ENCODE measurements around the gene PRRX2. TPM values are rescaled to one million over a fixed set of nuclear protein-coding genes. Genes with fewer than 3 reads are reported as not detected.

The PRRX2 gene
- total and polyA plus RNA-seq, 2 of the 4 experiments (the other 2 are of a cell fraction) = 12.7 to 35.5 TPM

DNA sequence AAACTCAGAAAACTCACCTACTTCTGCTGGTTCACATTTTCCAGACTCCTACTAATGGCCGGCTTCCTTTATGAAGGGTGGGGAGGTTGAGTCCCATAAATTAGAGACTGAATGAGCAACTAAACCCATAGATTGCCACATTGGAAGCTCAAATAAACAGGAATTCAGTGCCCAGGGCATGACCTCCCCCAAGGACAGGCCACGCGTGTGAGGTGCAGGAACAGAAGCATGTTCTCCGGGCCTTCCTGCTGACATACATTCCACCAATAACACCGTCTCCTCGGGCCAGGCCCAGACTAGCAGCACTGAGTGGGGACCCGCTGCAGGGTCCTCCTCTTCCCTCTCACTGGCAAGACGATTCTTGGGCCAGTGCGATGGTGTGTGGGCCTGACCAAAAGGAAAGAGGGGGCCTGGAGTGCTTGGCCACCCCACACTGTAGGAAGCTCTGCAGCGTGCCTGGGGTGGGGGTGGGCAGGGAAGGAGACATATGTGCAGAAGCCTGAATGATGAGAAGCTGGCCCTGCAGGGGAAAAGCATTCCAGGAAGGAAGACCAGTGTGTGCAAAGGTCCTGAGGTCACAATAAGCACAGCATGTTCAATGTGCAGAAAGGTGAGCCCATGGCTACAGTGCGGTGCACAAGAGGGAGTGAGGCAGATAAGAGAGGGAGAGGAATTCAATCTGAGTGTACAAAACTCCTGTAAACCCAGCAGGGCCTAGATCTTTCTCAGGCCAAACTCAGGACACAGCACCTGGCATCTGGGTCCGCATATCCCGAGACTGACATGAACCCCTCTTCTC is 75.4 kb downstream of the PRRX2 start:
- Histone ChIP-seq H3K4ac (ENCODE audit: low read depth, low read length) (no peak overlapping the region; the same call in 1 of the 2 replicates), H2AFZ (replicated peaks; ENCODE audit: low read length, poor library complexity) (no peak overlapping the region), H3K56ac (ENCODE audit: extremely low read depth, insufficient read depth, low read length) (no peak overlapping the region), H2BK15ac (ENCODE audit: low read depth, low read length) (no peak overlapping the region), H3K9me3 (ENCODE audit: control insufficient read depth, insufficient read depth, low read length) (no peaks in the 10 kb centered on the region), H4K91ac (ENCODE audit: insufficient read depth, low read depth, low read length) (no peak overlapping the region; the same call in 1 of the 2 replicates), H3K4me1 (ENCODE audit: control insufficient read depth, insufficient read depth, low read length) (peaks cover 5% of the 10 kb centered on the region), H4K5ac (ENCODE audit: low read depth, low read length) (no peak overlapping the region), H3K9me1 (ENCODE audit: insufficient read depth, low read length) (peaks cover 4% of the 10 kb centered on the region; the same call in 1 of the 2 replicates), H2BK120ac (ENCODE audit: low read depth, low read length) (no peak overlapping the region; the same call in 1 of the 2 replicates), H3K4me2 (ENCODE audit: low read depth, low read length) (no peak overlapping the region), H2BK20ac (ENCODE audit: low read depth, low read length) (no peak overlapping the region), H3K4me3 (ENCODE audit: insufficient read depth, low read depth, low read length) (no peak overlapping the region), H4K8ac (ENCODE audit: low read depth in 2 of 2, low read length in 2 of 2) (no peak overlapping the region), H3K27me3 (ENCODE audit: control insufficient read depth, insufficient read depth, low read length) (no peaks in the 10 kb centered on the region), H3K18ac (ENCODE audit: low read depth, low read length) (no peak overlapping the region), H3K14ac (replicated peaks; ENCODE audit: low read depth, low read length) (no peak overlapping the region), H3K9ac (ENCODE audit: low read depth, low read length) (no peak overlapping the region), H2AK9ac (replicated peaks; ENCODE audit: low read depth, low read length, poor library complexity) (no peak overlapping the region), H2AK5ac (ENCODE audit: low read depth, low read length) (no peak overlapping the region; the same call in 1 of the 2 replicates), H3K79me1 (ENCODE audit: low read depth in 1 of 2, low read length in 2 of 2) (no peaks in the 10 kb centered on the region), H3K23ac (ENCODE audit: low read depth, low read length) (no peak overlapping the region), H3K36me3 (ENCODE audit: control insufficient read depth, insufficient read depth, low read length) (peaks cover 8% of the 10 kb centered on the region; the same call in 1 of the 2 replicates), H4K20me1 (ENCODE audit: insufficient read depth, low read length) (no peaks in the 10 kb centered on the region), H2BK5ac (ENCODE audit: low read depth, low read length, poor library complexity, severe bottlenecking) (no peak overlapping the region), H3K27ac (ENCODE audit: insufficient read depth, low read length) (no peak overlapping the region)
- dilution Hi-C loops (cut with HindIII; ENCODE audit: low sequenced_read_pairs, unreplicated experiment) (no loop called here), in situ Hi-C loops (cut with MboI; ENCODE audit: low sequenced_read_pairs) (no loop called here), intact Hi-C loops (cut with micrococcal nuclease) (no loop called here)
- TF ChIP-seq FOS (IDR thresholded peaks at IDR 0.05; ENCODE audit: low read depth, low read length) = no peak
- TF ChIP-seq MAFK (IDR thresholded peaks at IDR 0.05; ENCODE audit: low read depth, low read length) = no peak
- TF ChIP-seq SMC3 (IDR thresholded peaks at IDR 0.05; ENCODE audit: low read depth, low read length) = no peak
- no peak for TF ChIP-seq RCOR1 (IDR thresholded peaks at IDR 0.05; ENCODE audit: insufficient replicate concordance, low read length)
- TF ChIP-seq MXI1 (IDR thresholded peaks at IDR 0.05; ENCODE audit: borderline replicate concordance, low read depth, low read length) = no peak
- no peak for TF ChIP-seq POLR2A (IDR thresholded peaks at IDR 0.05; ENCODE audit: low read depth, low read length)
- no peak for TF ChIP-seq BHLHE40 (IDR thresholded peaks at IDR 0.05; ENCODE audit: low read depth, low read length)
- no peak for TF ChIP-seq NFE2L2 (IDR thresholded peaks at IDR 0.05; ENCODE audit: low read depth, low read length)
- BruUV-seq (replicated peaks) = no TSS peak
- ChIA-PET CTCF (no interaction called here), POLR2A (ENCODE audit: unreplicated experiment) (no interaction called here)
- ATAC-seq (ENCODE audit: low read depth) (no peak), DNase-seq (no peak)
- 100% methylated on average over 2 of the region's 13 CpGs; no CpG with 5 or more reads in 1 of the 2 experiments for WGBS, 2 experiments (ENCODE audit: extremely low coverage in 2 of 2, insufficient read length in 1 of 2)

Measured in IMR-90 (cell line).